ENCODE data around the gene PRXL2C. TPM values are rescaled to one million over a fixed set of nuclear protein-coding genes. Genes with fewer than 3 reads are reported as not detected.

PRXL2C gene
- total RNA-seq, 4 donors from 2014 or later: 20.5 to 44.3 (median 28.7) TPM

- no peak for TF ChIP-seq CTCF (IDR thresholded peaks at IDR 0.05; ENCODE audit: low read depth)
Observed at GRCh38 chr9:96599298-96599697, 55.8 kb downstream of the PRXL2C start.

GRCh38 chr9:96596601-96597111 lies 58.5 kb downstream of the PRXL2C start:
- no peak for TF ChIP-seq CTCF (IDR thresholded peaks at IDR 0.05; ENCODE audit: low read depth)

Other genes starting within 250 kb of the PRXL2C start
- gene ZNF367, start 236.9 kb downstream of the PRXL2C start, total RNA-seq: 1 to 10 TPM in 3 of 4 donors, under 1 TPM in 1; 0.49 to 2.1 (median 1.5) TPM
- gene HABP4, start 205.1 kb downstream of the PRXL2C start, total RNA-seq: 10 to 100 TPM; 15.1 to 32.8 (median 26.2) TPM
- gene CDC14B, start 35.5 kb downstream of the PRXL2C start, total RNA-seq: 10 to 100 TPM; 45.9 to 59.8 (median 47.2) TPM
- gene ZNF510, start 122.8 kb upstream of the PRXL2C start, total RNA-seq: 10 to 100 TPM; 11.5 to 20.5 (median 14.4) TPM
- gene ZNF782, start 199.2 kb upstream of the PRXL2C start, total RNA-seq: 10 to 100 TPM in 1 of 4 donors, 1 to 10 TPM in 3; 8.6 to 16.6 (median 9.6) TPM